ENCODE results near the gene ERC1.

DNA sequence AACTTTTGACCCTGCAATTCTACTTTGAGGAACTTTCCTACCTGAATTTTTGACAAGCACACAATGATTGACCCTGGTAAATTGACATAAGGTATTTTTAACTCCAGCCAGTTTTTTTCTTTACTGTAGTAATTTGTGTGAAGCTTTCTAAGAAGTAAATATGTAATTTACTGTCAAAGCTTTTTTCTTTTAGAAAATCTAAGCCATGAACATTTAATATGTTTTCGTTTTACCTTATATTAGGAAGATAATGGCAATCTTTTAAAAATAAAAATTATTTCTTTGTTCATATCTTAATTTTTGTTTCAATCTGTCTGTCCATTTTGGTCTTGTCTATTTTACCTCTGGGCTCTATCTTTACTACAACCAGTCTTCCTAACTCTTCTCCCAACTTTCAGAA is 323.5 kb downstream of the ERC1 start:
- TF ChIP-seq, protein P1, sequence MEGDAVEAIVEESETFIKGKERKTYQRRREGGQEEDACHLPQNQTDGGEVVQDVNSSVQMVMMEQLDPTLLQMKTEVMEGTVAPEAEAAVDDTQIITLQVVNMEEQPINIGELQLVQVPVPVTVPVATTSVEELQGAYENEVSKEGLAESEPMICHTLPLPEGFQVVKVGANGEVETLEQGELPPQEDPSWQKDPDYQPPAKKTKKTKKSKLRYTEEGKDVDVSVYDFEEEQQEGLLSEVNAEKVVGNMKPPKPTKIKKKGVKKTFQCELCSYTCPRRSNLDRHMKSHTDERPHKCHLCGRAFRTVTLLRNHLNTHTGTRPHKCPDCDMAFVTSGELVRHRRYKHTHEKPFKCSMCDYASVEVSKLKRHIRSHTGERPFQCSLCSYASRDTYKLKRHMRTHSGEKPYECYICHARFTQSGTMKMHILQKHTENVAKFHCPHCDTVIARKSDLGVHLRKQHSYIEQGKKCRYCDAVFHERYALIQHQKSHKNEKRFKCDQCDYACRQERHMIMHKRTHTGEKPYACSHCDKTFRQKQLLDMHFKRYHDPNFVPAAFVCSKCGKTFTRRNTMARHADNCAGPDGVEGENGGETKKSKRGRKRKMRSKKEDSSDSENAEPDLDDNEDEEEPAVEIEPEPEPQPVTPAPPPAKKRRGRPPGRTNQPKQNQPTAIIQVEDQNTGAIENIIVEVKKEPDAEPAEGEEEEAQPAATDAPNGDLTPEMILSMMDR (IDR thresholded peaks at IDR 0.05; ENCODE audit: low read length): no peak
- TF ChIP-seq EZH2 (optimal IDR thresholded peaks at IDR 0.05; ENCODE audit: low read depth, low read length): no peak

Measured in MM.1S (cell line).